K562 (cell line): ENCODE data around the gene MYADML2. TPM values are rescaled to one million over a fixed set of nuclear protein-coding genes. Genes with fewer than 3 reads are reported as not detected.

Source experiments
- ATAC-seq: fragments of 200-7000 bp; cut with Tn5 transposase; 3 replicates; pipeline ENCODE4 v1.9.1; 2020; ENCODE audit warnings: moderate library complexity
- BruUV-seq: library from RNA; stranded (reverse); fragments of 400-500 nt; replicated peaks from 2 replicates; lab custom pipeline; 2021; lab: Mats Ljungman, UMichigan
- CTCF ChIA-PET: fragments of 300-600 bp; formaldehyde crosslinking; extraction: SDS; loops from one replicate; lab custom pipeline; 2021; ENCODE audit warnings: low intra/inter-chr PET ratio; lab: Yijun Ruan, JAX
- POLR2A ChIA-PET: fragments of 300-600, 350-650 bp; sonication (Branson Sonifier 250); formaldehyde crosslinking; extraction: SDS; loops from one replicate; lab custom pipeline; 2021; ENCODE audit warnings: antibody characterized with exemption, inconsistent platforms; lab: Yijun Ruan, JAX
- DNase-seq, 4 experiments: peaks; one replicate each; pipeline versions ENCODE4 v3.0.0 to v3.0.0-alpha.2; 2011 to 2018; ENCODE audit warnings: low spot score in 3 of 4, mixed read lengths in 3 of 4; ENCODE audit errors: extremely low read depth in 1 of 4
- FAIRE-seq: peaks from 2 replicates; lab custom pipeline; 2011; peaks lifted over from hg19 to GRCh38; lab: Jason Lieb, UNC
- H2AFZ ChIP-seq: 2 replicates; pipeline ENCODE4 v1.6.0; 2011; ENCODE audit warnings: low read depth, low read length, control low read depth, inconsistent platforms
- H3K27ac ChIP-seq: fragments of 200-600 bp; 3 replicates; pipeline ENCODE4 v1.8.0; 2011; ENCODE audit warnings: low read depth, mild to moderate bottlenecking, control low read depth, inconsistent platforms, low read length, moderate library complexity, mixed read lengths; ENCODE audit errors: extremely low read depth
- H3K27me3 ChIP-seq, 2 experiments: fragments of 300-600 bp in 1 of 2; 2 replicates in 1 of 2; 3 replicates in 1 of 2; pipeline versions ENCODE4 v1.6.0 to v1.8.0; 2011; ENCODE audit warnings: inconsistent platforms in 2 of 2, low read length in 2 of 2, mild to moderate bottlenecking in 1 of 2, mixed read lengths in 1 of 2, moderate library complexity in 1 of 2; ENCODE audit not compliant: control insufficient read depth in 2 of 2, insufficient read depth in 2 of 2
- H3K36me3 ChIP-seq: fragments of 300-600 bp; 3 replicates; pipeline ENCODE4 v1.8.0; 2011; ENCODE audit warnings: mild to moderate bottlenecking, low read length, inconsistent platforms; ENCODE audit not compliant: control insufficient read depth, insufficient read depth
- H3K4me1 ChIP-seq, 2 experiments: fragments of 200-600 bp in 1 of 2; replicated peaks in 1 of 2; 2 replicates in 1 of 2; 3 replicates in 1 of 2; pipeline versions ENCODE4 v1.5.1 to v1.8.0; 2011; ENCODE audit warnings: inconsistent platforms in 2 of 2, low read length in 2 of 2, mild to moderate bottlenecking in 1 of 2, mixed read lengths in 1 of 2, moderate library complexity in 1 of 2; ENCODE audit not compliant: control insufficient read depth in 2 of 2, insufficient read depth in 2 of 2
- H3K4me2 ChIP-seq: 2 replicates; pipeline ENCODE4 v1.6.1; 2011; ENCODE audit warnings: low read length, control low read depth, inconsistent platforms, mixed read lengths; ENCODE audit not compliant: insufficient read depth
- H3K4me3 ChIP-seq: fragments of 200-600 bp; sonication (generic), shearing (Covaris generic); 2 replicates; pipeline ENCODE4 v1.5.1; 2016; ENCODE audit warnings: control low read depth, inconsistent platforms
- H3K79me2 ChIP-seq: fragments of 200-600 bp; 3 replicates; pipeline ENCODE4 v1.8.0; 2011; ENCODE audit warnings: low read length, inconsistent platforms; ENCODE audit not compliant: control insufficient read depth, insufficient read depth
- H3K9ac ChIP-seq, 2 experiments: 2 replicates each; pipeline versions ENCODE4 v1.6.0 to v1.6.1; 2011; ENCODE audit warnings: low read depth in 2 of 2, low read length in 2 of 2, control low read depth in 1 of 2, inconsistent platforms in 1 of 2, mild to moderate bottlenecking in 1 of 2, mixed read lengths in 1 of 2; ENCODE audit not compliant: insufficient read depth in 1 of 2
- H3K9me1 ChIP-seq: one replicate; pipeline ENCODE4 v1.6.0; 2011; ENCODE audit warnings: inconsistent platforms, mild to moderate bottlenecking, low read length, moderate library complexity; ENCODE audit not compliant: control insufficient read depth, insufficient read depth
- H3K9me3 ChIP-seq: replicated peaks from 2 replicates; pipeline ENCODE4 v1.5.1; 2011; ENCODE audit warnings: low read depth, low read length, inconsistent platforms; ENCODE audit not compliant: control insufficient read depth, insufficient read depth
- H4K20me1 ChIP-seq: replicated peaks from 2 replicates; pipeline ENCODE4 v1.6.1; 2011; ENCODE audit warnings: low read length, inconsistent platforms, mixed read lengths; ENCODE audit not compliant: control insufficient read depth, insufficient read depth
- EGR1 ChIP-seq: fragments of 450-650 bp; conservative IDR thresholded peaks from 2 replicates; pipeline ENCODE4 v1.6.1; 2017; ENCODE audit warnings: mild to moderate bottlenecking
- GABPA ChIP-seq: fragments of 200-800 bp; sonication (Bioruptor generic); conservative IDR thresholded peaks from 2 replicates; pipeline ENCODE4 v1.6.1; 2016; ENCODE audit warnings: low read depth, missing genetic modification characterization, missing compliant biosample characterization
- GTF2B ChIP-seq: IDR thresholded peaks from 2 replicates; pipeline ENCODE4 v1.6.1; 2011; ENCODE audit not compliant: insufficient read length; ENCODE audit errors: extremely low read depth
- KDM5B ChIP-seq: fragments of 200-600 bp; sonication (generic); IDR thresholded peaks from 2 replicates; pipeline ENCODE4 v1.6.1; 2012; ENCODE audit warnings: low read depth, mild to moderate bottlenecking, moderate library complexity, low read length, control low read depth, inconsistent platforms; ENCODE audit not compliant: insufficient replicate concordance
- SIN3A ChIP-seq, 2 experiments: fragments of 150-350 bp in 1 of 2; IDR thresholded peaks; 2 replicates each; pipeline ENCODE4 v1.6.1; 2011 to 2016; ENCODE audit warnings: borderline replicate concordance in 2 of 2, low read depth in 2 of 2, low read length in 2 of 2, mild to moderate bottlenecking in 2 of 2, moderate library complexity in 2 of 2; ENCODE audit not compliant: control insufficient read depth in 1 of 2
- UBTF ChIP-seq, 2 experiments: IDR thresholded peaks; 2 replicates each; pipeline ENCODE4 v1.6.1; 2012; ENCODE audit warnings: improper control_type of control experiment in 2 of 2, low read depth in 2 of 2, low read length in 2 of 2, borderline replicate concordance in 1 of 2
- ZFP30 ChIP-seq: fragments of 250-450 bp; sonication (Bioruptor Pico); IDR thresholded peaks from 2 replicates; pipeline ENCODE4 v1.8.0; 2022; ENCODE audit warnings: moderate library complexity, mild to moderate bottlenecking, inconsistent platforms, borderline replicate concordance
- WGBS: fragments of 100-300 bp; shearing (Covaris generic); methylation state at CpG from one replicate; pipeline ENCODE4 v1.1.6; 2016; ENCODE audit warnings: low coverage, mixed read lengths; ENCODE audit not compliant: insufficient coverage; ENCODE audit errors: missing lambda C conversion rate; 5-methylcytosine and 5-hydroxymethylcytosine counted together
- in situ Hi-C: fragments of 300-500 bp; cut with MboI; formaldehyde crosslinking; loops from 4 replicates; pipeline ENCODE4 v1.15.0; 2018; ENCODE audit warnings: inconsistent platforms, mixed read lengths
- intact Hi-C: fragments of 100-400 bp; cut with micrococcal nuclease; formaldehyde crosslinking; loops from 2 replicates; pipeline ENCODE4 v1.14.2; 2022
- polyA plus RNA-seq, 8 experiments: library from polyadenylated mRNA; depleted of rRNA in 4 of 8; stranded (reverse) in 5 of 8; unstranded in 3 of 8; fragments of >200 nt; fragmentation: Nextera tagmentation in 2 of 8; fragmentation: Illumina TruSeq in 1 of 8; extraction: Ambion mirVana in 2 of 8; extraction: Trizol in 1 of 8; gene quantifications; 2 replicates each; pipeline versions ENCODE4 v1.2.1 to v1.2.3, GENCODE V29; 2011 to 2014; ENCODE audit warnings: inconsistent platforms in 1 of 8, missing spikeins in 1 of 8
- total RNA-seq, 7 experiments: library from RNA; depleted of rRNA in 6 of 7; stranded (reverse); fragments of >200 nt in 6 of 7; fragmentation: Illumina TruSeq in 2 of 7; extraction: Trizol in 2 of 7; gene quantifications; 2 replicates each; pipeline versions ENCODE4 v1.2.1 to v1.2.3, GENCODE V29; 2011 to 2021; ENCODE audit warnings: low replicate concordance in 1 of 7

The MYADML2 gene
- total and polyA plus RNA-seq, 9 of the 15 experiments (the other 6 are each of a cell fraction or from before 2014, with no cell fraction given), result not detected

- TF ChIP-seq GTF2B, result no peak
These were observed 55.8 kb downstream of the MYADML2 start (continued) for GRCh38 chr17:81891303-81891552.

GRCh38 chr17:81890447-81891302 lies 56.4 kb downstream of the MYADML2 start:
- Histone ChIP-seq H2AFZ (no peak overlapping the region), H3K4me1 (peaks cover 12 to 46% of the 10 kb centered on the region in 2 experiments; a peak in 4 of 5 replicates), H4K20me1 (no peaks in the 10 kb centered on the region), H3K4me3 (peak overlapping the region; percentile 73), H3K4me2 (peak overlapping the region; percentile 91), H3K9me1 (peaks cover 8% of the 10 kb centered on the region), H3K9ac (peak overlapping the region; percentile 93 to 96), H3K36me3 (peaks cover 73% of the 10 kb centered on the region), H3K79me2 (peaks cover 82% of the 10 kb centered on the region), H3K9me3 (no peaks in the 10 kb centered on the region), H3K27me3 (no peaks in the 10 kb centered on the region), H3K27ac (peak overlapping the region; percentile 97)
- in situ Hi-C loops, result no loop called here
- ATAC-seq (0 out of 3 replicates have a peak, but pooled peaks have one; percentile 5), FAIRE-seq (peak; percentile 55), DNase-seq (peak in 3 of 4 experiments; percentile 48 to 81 (median 80))
- BruUV-seq, result TSS peak; percentile 40
- ChIA-PET CTCF (no interaction called here), POLR2A (interaction anchor here (1.1 to 10.5 kb wide), 3 partner anchors 8 to 21 kb away, joined by 3 to 85 read pairs (median 3); no protein-coding TSS in a partner anchor)
- 1% methylated on average over 33 of the region's 69 CpGs for WGBS
- intact Hi-C loops, result no loop called here
- TF ChIP-seq KDM5B (peak; percentile 23), EGR1 (0 out of 2 replicates have a peak, but pooled peaks have one; percentile 29), GABPA (tag) (no peak), ZFP30 (CRISPR knock-in tag) (no peak), SIN3A (IDR thresholded peaks at IDR 0.05; ENCODE audit: borderline replicate concordance in 2 of 2, control insufficient read depth in 1 of 2, low read depth in 2 of 2, low read length in 2 of 2) (peak in 1 of 2 experiments; percentile 10; a peak in 1 of 4 replicates), UBTF (IDR thresholded peaks at IDR 0.05; ENCODE audit: borderline replicate concordance in 1 of 2, low read depth in 2 of 2, low read length in 2 of 2) (peak in 1 of 2 experiments; percentile 63; a peak in 1 of 4 replicates)
